ENCODE data around the gene LINS1. TPM values are rescaled to one million over a fixed set of nuclear protein-coding genes. Genes with fewer than 3 reads are reported as not detected.
"Not testable (repeated sequence)": the region's sequence is repeated elsewhere in the genome, so short reads cannot be mapped to it uniquely, and the experiment has no call there.

Gene LINS1
- total RNA-seq, 1 donor from 2014 or later: 9.4 TPM

DNA sequence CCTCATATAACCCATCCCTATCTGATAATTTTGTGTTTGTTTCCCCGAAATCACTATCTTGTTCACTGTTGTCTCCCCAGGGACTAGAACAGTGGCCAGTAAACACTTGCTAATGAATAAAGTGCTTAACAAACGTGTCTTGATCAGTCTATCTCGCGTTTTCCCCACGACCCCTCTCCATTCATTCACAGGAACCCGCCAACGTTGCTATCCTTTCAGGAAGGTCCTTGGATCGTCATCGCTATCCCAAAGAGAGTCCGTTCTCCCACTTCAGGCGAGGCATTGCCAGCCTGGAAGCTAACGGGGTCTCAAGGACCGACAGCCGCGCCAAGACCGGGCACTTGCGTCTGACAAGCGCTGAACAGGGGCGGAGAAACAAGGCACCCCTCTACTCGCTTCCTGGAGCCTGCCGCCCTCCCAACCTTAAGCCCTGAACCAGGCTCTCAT is 344 bp downstream of the LINS1 start:
- no peak for DNase-seq (ENCODE audit: low spot score)

DNA sequence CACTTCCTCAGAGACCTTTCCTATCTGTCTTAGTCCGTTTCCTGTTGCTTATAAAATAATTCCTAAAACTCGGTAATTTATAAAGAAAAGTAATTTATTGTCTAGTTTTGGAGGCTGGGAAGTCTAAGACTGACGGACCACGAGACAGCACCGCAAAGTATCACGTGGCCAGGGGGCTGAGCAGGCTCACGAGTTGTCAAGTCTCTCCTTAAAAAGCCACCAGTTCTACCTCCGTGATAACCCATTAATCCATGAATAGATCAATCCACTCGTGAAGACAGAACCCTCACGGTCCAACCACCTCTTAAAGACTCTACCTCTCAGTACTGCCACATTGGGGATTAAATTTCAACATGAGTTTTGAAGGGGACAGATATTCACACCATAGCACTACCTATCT is 821 bp downstream of the LINS1 start:
- DNase-seq (ENCODE audit: low spot score): no peak

DNA sequence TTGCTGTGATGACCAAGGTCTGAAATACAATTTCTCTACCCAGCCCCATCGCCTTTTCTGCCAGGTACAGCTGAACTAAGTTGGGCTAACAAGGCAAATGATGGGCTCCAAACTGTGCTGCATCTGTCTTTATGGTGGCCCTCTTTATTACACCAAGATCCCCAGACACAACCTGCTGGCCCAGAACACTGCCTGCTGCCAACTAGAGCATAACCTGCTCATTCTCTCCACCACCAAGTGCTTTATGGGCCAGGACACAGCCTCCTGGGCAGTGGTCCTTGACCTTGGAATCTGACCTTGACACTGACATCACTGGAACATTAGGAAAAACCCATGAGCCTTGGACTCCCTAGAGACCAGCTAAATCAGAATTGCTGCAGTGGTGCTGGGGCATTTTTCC is 3.3 kb downstream of the LINS1 start:
- no peak for DNase-seq (ENCODE audit: low spot score)

DNA sequence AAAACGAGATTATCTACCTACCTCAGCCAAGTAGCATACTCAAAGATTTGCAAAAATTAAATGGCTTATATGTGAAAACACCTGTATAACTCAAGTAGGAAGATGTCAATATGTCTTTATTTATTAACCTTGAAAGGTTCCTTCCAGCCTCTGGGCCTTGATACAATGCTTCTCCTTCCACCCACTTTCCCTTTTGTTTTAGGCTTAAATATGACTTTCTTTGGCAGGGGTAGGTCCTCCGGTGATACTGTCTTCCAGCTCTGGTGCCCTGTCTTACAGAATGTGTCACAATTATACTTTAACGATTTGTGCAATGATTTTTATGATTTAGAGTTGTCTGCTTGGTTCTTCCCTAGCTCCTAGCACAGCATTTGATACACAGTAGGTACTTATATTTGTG is 4.1 kb downstream of the LINS1 start:
- DNase-seq (ENCODE audit: low spot score): no peak

DNA sequence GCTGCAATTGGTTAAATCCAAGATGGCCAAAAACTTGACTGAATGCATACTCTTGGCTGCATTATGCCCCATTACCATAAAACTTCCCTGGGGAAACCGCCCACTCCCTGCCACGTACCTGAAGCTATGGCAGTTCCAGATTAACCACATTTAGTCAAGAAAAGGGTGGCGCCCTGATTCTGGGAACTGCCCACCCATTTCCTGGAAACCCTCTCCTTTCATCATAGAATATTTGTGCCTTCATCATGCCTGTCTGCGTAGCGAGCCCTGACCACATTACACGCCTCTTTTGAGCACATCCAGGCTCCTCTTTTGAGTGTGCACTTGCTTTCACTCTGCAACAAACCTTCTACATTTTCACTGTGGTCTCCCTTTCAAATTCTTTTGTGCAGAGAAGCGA is 5.2 kb downstream of the LINS1 start:
- no peak for DNase-seq (ENCODE audit: low spot score)

DNA sequence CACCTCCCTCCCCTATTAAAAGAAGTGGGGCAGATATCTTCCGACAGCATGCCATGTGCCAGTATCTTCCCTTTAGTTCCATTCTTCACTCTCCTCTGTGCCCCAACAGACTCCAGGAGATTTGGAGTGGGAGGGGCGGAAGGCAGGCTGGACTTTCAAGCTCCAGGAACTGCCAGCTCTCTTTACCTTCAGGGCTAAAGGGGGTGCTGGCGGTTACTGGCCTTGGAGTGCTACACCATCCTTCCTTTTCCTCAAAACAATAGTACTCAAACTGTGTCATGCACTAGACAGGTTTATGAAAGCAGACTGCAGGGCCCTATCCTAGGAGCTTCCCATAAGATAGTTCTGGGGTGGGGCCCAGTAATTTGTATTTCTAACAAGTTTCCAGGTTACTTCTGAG is 6.0 kb downstream of the LINS1 start:
- no peak for DNase-seq (ENCODE audit: low spot score)

DNA sequence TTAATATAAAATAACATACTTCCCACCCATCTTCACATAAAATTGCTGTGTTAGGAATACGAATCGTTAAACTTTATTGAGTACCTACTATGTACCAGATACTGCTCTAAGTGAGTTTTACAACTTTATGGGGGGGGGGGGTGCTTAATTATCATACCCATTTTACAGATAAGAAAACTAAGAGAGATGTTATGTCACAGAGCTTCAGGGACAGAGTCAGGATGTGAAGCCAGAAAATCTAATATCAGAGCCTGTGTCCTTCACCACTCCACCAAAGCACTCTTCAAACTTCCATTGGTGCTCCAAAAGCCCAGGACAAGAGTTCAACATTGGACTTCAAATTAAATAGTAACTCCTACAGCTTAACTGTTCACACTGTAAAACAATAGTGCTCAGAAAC is 8.6 kb downstream of the LINS1 start:
- no peak for DNase-seq (ENCODE audit: low spot score)

DNA sequence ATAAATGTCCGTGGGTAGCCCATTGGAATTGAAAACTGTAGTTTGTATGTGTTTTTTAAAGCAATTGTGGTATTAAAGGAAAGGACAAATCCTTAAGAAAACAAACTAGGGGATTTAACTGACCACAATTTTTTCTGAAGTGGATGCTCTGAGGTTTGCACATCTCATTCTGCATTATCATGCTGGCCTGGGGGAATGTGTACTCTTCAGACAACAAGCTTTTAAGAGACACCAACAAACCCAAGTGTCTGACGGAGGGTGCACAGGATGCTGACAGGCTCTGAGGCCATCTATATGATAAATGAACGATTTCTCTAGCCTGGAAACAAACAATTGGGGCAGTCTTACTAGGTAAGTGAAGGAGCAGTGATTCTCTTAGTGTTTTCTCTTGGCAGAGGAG is 9.1 kb downstream of the LINS1 start:
- DNase-seq (ENCODE audit: low spot score): no peak

DNA sequence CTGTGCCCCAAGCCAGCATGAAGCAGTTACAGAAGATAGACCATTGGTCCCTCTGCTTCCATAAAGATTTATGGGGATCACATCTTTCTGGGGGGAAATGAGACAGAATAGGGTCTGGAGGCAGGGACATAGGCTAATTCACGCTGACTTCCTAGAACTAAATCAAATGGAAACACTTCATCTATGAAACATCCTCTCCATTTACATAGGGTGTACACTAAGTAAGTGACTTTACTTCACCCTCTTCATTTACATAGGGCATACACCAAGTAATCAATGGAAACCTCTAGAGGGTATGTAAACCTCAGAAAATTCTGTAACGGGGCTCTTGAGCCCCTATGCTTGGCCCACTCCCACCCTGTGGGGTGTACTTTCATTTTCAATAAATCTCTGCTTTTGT is 10.1 kb downstream of the LINS1 start:
- no peak for DNase-seq (ENCODE audit: low spot score)

DNA sequence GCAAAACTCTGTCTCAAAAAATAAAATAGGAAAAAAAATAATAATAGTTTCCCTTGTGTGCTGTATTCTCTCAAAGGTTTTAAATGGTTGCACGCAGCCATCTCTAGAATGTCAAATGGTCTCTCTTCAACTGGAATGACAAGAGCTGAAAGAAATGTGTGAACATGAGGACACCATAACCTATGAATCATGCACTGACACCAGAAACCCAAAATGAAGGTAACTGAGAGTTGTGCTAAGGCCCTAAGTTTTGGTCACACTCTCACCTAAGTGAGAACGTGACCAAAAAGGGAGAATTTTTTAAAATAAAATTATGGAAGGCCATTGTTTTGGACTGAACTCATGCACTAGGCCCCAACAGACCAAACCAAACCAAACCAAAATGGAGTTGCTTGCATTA is 10.8 kb downstream of the LINS1 start:
- DNase-seq (ENCODE audit: low spot score): not testable (repeated sequence)

DNA sequence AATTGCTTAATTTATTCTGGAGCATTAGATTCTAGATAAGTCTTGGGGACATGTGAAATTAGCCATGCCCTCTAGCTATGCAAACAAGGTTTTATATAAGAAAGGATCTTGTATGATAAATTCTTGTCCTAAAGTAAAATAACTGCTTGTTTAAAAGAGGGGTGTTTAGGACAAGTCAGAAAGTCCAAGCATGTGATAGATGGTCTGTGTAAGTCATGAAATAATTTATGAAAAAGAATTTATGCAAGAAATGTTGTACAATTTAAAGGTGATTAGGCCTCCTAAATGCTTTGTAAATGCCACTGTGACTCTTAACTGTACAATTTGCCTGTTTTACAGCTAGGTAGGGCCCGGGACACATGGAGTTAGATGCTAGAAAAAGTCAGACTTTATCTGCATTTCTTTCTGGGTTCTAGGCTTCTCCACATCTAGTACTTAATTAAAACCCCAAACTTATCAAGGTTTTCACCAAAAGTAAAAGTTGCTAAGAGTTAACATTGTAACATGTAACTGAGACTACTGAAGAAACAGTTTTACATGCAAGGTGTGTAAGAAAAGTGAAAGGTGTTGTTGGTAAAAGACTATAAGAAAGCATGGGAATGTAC is 13.2 kb downstream of the LINS1 start:
- DNase-seq (ENCODE audit: low spot score): no peak

DNA sequence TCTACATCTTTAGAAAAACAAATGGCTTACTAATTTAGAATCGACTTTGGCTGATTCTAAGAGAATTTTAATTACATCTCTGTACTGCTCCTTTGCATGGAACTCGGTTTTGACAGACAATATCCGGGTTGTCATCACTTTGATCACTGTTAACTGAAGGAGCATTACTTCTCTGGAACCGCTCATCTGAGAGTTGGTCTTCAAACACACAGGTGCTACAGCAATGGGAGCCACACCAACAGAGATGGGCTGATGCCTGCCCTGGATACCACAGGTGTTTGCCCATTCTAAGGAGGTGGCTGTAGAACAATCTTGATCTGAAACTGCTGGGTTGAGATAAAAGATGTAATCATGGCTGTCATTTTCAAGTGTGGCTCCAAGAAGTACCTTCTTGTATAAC is 21.6 kb downstream of the LINS1 start:
- DNase-seq (ENCODE audit: low spot score): no peak

DNA sequence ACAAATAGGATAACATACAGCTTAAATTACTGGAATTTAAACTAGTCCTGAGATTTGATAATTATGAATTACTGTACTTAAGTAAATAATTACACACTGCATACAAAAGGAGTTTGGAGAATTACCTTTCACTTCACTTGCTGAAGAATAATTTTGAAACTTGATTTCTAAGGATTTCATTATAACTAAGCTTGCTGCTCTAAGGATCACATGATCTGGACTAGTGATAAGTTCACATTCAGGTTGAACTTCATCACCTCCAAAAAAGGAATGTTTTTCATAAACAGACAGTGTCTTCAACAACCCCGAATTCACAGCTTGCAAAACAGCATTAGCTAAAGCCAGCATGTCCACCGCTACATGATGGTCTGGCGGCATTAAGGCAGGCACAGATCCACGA is 28.5 kb downstream of the LINS1 start:
- DNase-seq (ENCODE audit: low spot score): no peak

DNA sequence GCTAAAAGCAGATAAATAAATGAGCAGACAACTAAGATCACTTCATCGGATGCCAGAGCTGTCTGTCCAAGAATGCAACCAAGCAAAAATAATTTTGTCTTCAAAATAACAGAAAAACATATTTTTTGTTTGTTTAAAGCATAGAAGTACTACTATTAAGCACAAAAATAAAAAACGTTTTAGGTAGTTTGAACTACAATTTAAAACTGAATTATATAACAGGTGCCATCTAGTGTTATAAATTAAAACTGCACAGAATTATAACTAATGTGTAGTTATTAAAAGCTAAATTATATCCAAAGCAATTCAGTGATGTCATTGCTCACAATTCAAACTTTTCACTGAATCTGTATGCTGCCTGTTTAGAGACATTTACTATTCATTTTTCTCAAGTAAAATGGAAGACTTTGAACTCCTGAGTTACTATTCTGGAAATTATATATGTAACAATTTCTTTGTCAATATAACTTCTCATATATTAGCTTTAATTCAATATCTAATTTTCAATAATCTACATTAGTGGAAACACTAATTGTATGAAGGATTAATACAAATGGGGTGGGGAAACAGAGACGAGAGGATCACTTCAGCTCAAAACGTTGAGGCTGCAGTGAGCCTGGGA is 29.5 kb downstream of the LINS1 start:
- no peak for DNase-seq (ENCODE audit: low spot score)

DNA sequence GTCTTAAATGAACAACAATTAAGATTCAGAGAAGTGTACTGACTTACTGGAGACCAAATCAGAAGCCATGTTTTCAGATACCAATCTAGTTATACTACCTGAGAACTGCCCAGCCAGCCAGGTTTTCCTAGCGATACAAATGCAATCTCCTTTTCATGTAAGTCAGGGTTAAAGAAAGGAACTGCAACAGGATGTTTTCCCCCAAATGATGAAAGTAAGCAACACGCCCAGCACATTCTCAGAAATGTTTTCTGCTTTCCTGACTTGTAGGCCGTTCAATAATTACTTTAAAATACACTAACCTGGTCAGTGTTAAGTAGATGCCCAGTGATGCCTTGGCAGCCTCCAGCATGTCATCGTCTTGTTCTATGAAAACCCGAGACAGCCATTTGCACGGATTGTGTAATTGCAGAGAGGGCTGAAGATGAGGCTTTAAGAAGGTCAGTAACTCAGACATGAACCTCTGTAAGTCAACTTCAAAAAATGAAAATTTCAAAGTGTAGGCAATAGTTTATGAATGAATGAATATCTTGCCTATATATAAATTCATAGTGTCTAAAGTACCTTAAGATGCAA is 30.3 kb downstream of the LINS1 start:
- no peak for DNase-seq (ENCODE audit: low spot score)

DNA sequence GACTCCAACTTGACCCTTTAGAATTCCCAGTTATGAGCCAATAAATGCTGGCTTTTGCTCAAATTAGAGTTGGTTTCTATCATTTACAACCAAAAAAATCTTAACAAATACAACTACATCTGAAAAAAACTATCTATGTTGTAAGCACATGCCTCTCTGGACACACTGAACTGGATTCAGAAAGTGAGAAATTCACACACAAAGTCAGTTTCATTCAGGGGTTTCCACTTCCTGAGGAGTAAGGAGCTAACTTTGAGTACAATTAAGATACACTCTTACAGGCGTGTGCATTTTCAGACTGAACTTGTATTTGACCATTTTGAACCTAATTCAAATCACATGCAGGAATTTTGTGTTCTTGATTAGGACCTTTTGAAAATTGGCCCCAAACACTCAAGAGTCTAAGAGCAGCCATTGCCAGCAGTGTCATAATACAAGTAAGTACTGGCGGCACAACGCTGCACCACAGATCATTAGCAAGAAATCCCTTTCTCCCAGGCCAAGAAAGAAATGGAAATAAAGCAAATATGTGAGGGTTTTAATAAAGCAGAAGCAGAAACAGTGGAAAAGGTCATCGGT is 31.2 kb downstream of the LINS1 start:
- no peak for DNase-seq (ENCODE audit: low spot score)

DNA sequence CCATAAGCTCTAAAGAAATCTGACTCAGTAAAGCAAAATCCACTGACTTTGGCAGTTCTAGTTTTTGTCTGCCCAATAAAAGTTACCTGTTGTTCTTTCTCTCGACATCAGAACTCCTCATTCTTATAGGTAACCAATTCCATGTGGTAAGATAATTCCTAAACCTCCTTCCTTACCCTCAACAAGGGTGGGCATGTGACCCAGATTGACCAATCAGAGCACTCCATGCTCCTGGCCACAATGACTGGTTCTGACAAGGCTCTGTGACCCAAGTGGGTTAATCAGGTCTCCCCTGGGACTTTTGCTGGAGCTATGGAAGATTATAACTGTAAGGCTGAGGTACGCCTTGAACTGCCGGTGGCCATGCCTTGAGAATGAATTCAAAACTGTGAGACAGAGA is 31.7 kb downstream of the LINS1 start:
- DNase-seq (ENCODE audit: low spot score): no peak

DNA sequence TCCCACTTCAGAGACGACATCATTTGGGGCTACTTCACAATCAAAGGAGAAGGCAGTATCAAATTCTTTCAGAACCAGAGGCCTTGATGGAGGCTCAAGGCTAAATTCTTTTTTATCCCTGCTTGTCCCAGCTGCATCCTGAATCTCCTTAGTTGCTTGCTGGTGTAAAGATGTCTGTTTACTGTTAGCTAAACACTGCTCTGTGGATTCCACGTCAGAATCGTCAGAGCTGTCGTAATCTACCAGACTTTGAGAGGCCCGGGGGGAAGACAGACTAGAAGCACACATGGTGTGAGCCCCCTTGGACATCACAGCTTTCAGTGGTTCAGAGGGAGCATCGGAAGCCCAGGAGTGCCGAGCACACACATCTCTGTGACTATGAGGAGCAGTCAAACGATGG is 32.6 kb downstream of the LINS1 start:
- no peak for DNase-seq (ENCODE audit: low spot score)

DNA sequence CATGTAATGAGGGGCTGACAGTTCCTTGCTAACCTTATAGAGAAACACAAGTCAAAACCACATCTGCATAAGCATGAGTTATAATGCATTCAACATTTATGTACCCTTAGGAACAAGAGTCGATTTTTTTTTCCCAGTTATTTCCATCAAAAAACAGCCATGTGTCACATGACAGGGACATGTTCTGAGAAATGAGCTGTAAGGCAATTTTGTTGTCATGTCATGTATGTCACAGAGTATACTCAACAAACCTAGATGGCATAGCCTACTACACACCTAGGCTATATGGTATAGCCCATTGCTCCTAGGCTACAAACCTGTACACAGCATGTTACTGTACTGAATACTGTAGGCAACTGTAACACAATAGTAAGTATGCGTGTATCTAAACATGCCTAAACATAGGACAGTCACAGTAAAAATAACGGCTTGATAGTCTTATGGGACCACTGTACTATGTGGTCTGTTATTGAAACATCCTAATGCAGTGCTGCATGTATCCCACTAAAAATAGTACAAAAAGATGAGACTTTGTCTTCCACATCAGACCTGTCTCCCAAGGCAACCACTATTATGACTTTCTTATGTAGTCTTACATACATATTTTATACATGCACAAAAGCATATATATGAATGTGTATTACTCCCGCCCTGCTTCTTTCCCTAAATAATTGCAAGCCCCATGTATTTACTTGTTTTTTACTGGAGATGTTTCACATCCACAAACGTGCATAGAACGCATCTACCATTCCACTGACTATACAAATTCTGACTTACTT is 34.9 kb downstream of the LINS1 start:
- DNase-seq (ENCODE audit: low spot score): no peak

DNA sequence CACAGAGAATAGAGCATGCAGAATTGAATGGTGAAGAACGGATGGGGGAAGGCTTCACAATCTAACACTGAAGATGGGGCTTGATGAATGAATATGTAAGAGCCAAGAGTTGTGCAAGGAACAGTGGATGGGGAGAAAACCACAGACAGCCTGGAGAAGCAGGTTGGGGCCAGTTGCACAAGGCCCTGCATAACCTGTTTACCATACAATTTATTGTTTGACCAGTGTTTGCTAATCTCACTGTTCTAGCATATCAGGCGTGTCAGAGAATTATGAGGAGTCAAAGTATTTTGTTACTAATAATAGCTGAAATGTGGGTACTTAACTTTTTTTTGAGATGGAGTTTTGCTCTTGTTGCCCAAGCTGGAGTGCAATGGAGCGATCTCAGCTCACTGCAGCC is 36.4 kb downstream of the LINS1 start:
- DNase-seq (ENCODE audit: low spot score): no peak

DNA sequence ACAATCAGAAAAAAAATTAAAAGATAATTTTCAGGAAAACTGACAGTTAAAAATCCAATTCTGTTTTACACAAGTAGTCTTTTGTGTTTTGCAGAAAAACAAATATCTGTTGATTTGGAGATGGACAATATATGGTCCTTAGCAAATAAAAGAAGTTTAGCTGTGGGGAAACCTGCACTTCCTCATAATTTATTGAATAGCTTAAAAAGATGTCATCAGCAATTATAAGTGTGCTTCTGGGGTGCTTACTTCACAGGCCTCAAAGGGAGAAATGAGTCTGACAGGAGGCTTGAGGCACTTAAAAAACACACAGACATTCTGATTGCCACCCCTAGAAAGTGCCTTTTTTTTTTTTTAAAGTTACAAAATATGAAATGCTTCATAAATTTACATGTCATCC is 41.7 kb downstream of the LINS1 start:
- no peak for DNase-seq (ENCODE audit: low spot score)

DNA sequence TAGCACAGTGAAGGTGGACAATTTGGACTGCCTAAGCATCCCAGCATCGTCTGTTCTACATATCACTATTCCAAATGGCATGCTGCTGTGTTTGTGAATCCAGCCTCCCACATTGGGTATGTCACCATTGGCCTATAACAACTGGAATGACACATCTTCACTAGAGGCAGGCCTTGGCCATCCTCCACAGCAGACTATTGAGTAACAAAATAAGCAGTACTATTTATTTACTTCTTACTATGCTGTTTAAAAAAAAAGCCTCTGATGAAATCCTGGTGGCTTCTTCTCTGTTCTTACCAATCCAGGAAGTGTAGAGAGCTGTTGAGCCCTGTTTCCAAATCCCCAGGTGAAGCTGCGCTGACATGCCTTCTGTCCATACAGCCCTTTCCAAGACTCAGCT is 42.7 kb downstream of the LINS1 start:
- DNase-seq (ENCODE audit: low spot score): no peak

Measured in mesenteric fat pad (tissue), 1 donor.